IMR-90 (cell line): ENCODE results near the gene POLR1G. TPM values are rescaled to one million over a fixed set of nuclear protein-coding genes. Genes with fewer than 3 reads are reported as not detected.
A peak's percentile ranks its signal among the peaks of the same experiment; 100 is the strongest.

Source experiments
- ATAC-seq: fragments of 200-7000 bp; cut with Tn5 transposase; 2 replicates; pipeline ENCODE4 v1.9.1; 2020; ENCODE audit warnings: low read depth, mild to moderate bottlenecking, moderate library complexity
- BruUV-seq: library from RNA; stranded (reverse); fragments of 400-500 nt; replicated peaks from 2 replicates; lab custom pipeline; 2021; lab: Mats Ljungman, UMichigan
- CTCF ChIA-PET: fragments of 300-600 bp; formaldehyde crosslinking; extraction: SDS; loops from one replicate; lab custom pipeline; 2021; ENCODE audit warnings: antibody characterized with exemption; lab: Yijun Ruan, JAX
- POLR2A ChIA-PET: fragments of 300-600 bp; sonication (Branson Sonifier 250); formaldehyde crosslinking; loops from one replicate; lab custom pipeline; 2022; ENCODE audit warnings: antibody characterized with exemption; ENCODE audit not compliant: unreplicated experiment; lab: Charles Lee
- DNase-seq: peaks from one replicate; pipeline ENCODE4 v3.0.0; 2013
- H2AFZ ChIP-seq: replicated peaks from 2 replicates; pipeline ENCODE3; 2013; ENCODE audit warnings: low read length, mild to moderate bottlenecking; ENCODE audit not compliant: poor library complexity
- H2AK5ac ChIP-seq: 2 replicates; pipeline ENCODE4 v1.6.1; 2013; ENCODE audit warnings: low read depth, low read length, inconsistent platforms
- H2AK9ac ChIP-seq: replicated peaks from 2 replicates; pipeline ENCODE3; 2013; ENCODE audit warnings: mild to moderate bottlenecking, low read depth, low read length, moderate library complexity; ENCODE audit not compliant: poor library complexity
- H2BK120ac ChIP-seq: 2 replicates; pipeline ENCODE4 v1.6.1; 2013; ENCODE audit warnings: low read depth, low read length, inconsistent platforms
- H2BK15ac ChIP-seq: 3 replicates; pipeline ENCODE4 v1.6.1; 2013; ENCODE audit warnings: low read depth, low read length, inconsistent platforms
- H2BK20ac ChIP-seq: 2 replicates; pipeline ENCODE4 v1.6.1; 2013; ENCODE audit warnings: low read depth, mild to moderate bottlenecking, inconsistent platforms, low read length, moderate library complexity
- H2BK5ac ChIP-seq: 2 replicates; pipeline ENCODE4 v1.6.1; 2013; ENCODE audit warnings: mild to moderate bottlenecking, low read depth, low read length, inconsistent platforms; ENCODE audit not compliant: poor library complexity, severe bottlenecking
- H3K14ac ChIP-seq: replicated peaks from 2 replicates; pipeline ENCODE4 v1.6.1; 2013; ENCODE audit warnings: low read depth, low read length, inconsistent platforms
- H3K18ac ChIP-seq: 2 replicates; pipeline ENCODE4 v1.6.1; 2013; ENCODE audit warnings: low read depth, low read length, control low read depth
- H3K23ac ChIP-seq: 2 replicates; pipeline ENCODE4 v1.6.1; 2013; ENCODE audit warnings: low read depth, low read length, inconsistent platforms
- H3K27ac ChIP-seq: 2 replicates; pipeline ENCODE4 v1.5.1; 2013; ENCODE audit warnings: mild to moderate bottlenecking, control low read depth, low read length; ENCODE audit not compliant: insufficient read depth
- H3K27me3 ChIP-seq: 2 replicates; pipeline ENCODE4 v1.6.1; 2013; ENCODE audit warnings: low read length; ENCODE audit not compliant: control insufficient read depth, insufficient read depth
- H3K36me3 ChIP-seq: 2 replicates; pipeline ENCODE4 v1.6.1; 2013; ENCODE audit warnings: low read length, mixed read lengths; ENCODE audit not compliant: control insufficient read depth, insufficient read depth
- H3K4ac ChIP-seq: 2 replicates; pipeline ENCODE4 v1.6.1; 2013; ENCODE audit warnings: low read depth, low read length, inconsistent platforms
- H3K4me1 ChIP-seq: 2 replicates; pipeline ENCODE4 v1.6.1; 2013; ENCODE audit warnings: low read length, mixed read lengths; ENCODE audit not compliant: control insufficient read depth, insufficient read depth
- H3K4me2 ChIP-seq: 2 replicates; pipeline ENCODE4 v1.6.1; 2013; ENCODE audit warnings: low read depth, mild to moderate bottlenecking, control low read depth, low read length, moderate library complexity
- H3K4me3 ChIP-seq: 2 replicates; pipeline ENCODE4 v1.5.1; 2013; ENCODE audit warnings: low read depth, mild to moderate bottlenecking, control low read depth, low read length, moderate library complexity; ENCODE audit not compliant: insufficient read depth
- H3K56ac ChIP-seq: 2 replicates; pipeline ENCODE4 v1.6.1; 2013; ENCODE audit warnings: low read length, inconsistent platforms; ENCODE audit not compliant: insufficient read depth; ENCODE audit errors: extremely low read depth
- H3K79me1 ChIP-seq, 2 experiments: 2 replicates each; pipeline ENCODE4 v1.6.1; 2013; ENCODE audit warnings: low read length in 2 of 2, inconsistent platforms in 1 of 2, low read depth in 1 of 2
- H3K9ac ChIP-seq: 2 replicates; pipeline ENCODE4 v1.6.1; 2013; ENCODE audit warnings: low read depth, low read length, control low read depth
- H3K9me1 ChIP-seq: 2 replicates; pipeline ENCODE4 v1.6.1; 2013; ENCODE audit warnings: low read length, inconsistent platforms; ENCODE audit not compliant: insufficient read depth
- H3K9me3 ChIP-seq: 2 replicates; pipeline ENCODE4 v1.6.1; 2013; ENCODE audit warnings: low read length; ENCODE audit not compliant: control insufficient read depth, insufficient read depth
- H4K20me1 ChIP-seq: 2 replicates; pipeline ENCODE4 v1.6.1; 2013; ENCODE audit warnings: low read length, inconsistent platforms; ENCODE audit not compliant: insufficient read depth
- H4K5ac ChIP-seq: 2 replicates; pipeline ENCODE4 v1.6.1; 2013; ENCODE audit warnings: mild to moderate bottlenecking, low read depth, low read length, control low read depth
- H4K8ac ChIP-seq, 2 experiments: 2 replicates each; pipeline ENCODE4 v1.6.1; 2013; ENCODE audit warnings: low read depth in 2 of 2, low read length in 2 of 2, control low read depth in 1 of 2, inconsistent platforms in 1 of 2
- H4K91ac ChIP-seq: 2 replicates; pipeline ENCODE4 v1.6.1; 2013; ENCODE audit warnings: low read depth, low read length, inconsistent platforms; ENCODE audit not compliant: insufficient read depth
- BHLHE40 ChIP-seq: fragments of 150-350 bp; IDR thresholded peaks from 2 replicates; pipeline ENCODE4 v1.6.1; 2016; ENCODE audit warnings: mild to moderate bottlenecking, low read depth, low read length
- CEBPB ChIP-seq: IDR thresholded peaks from 2 replicates; pipeline ENCODE4 v1.6.1; 2012; ENCODE audit warnings: low read depth, low read length, improper control_type of control experiment
- CHD1 ChIP-seq: IDR thresholded peaks from 2 replicates; pipeline ENCODE4 v1.6.1; 2012; ENCODE audit warnings: low read depth, low read length, improper control_type of control experiment
- FOS ChIP-seq: fragments of 150-350 bp; IDR thresholded peaks from 2 replicates; pipeline ENCODE4 v1.6.1; 2016; ENCODE audit warnings: low read depth, low read length
- MAFK ChIP-seq: IDR thresholded peaks from 2 replicates; pipeline ENCODE4 v1.6.1; 2012; ENCODE audit warnings: low read depth, low read length, improper control_type of control experiment
- NFE2L2 ChIP-seq: fragments of 150-350 bp; IDR thresholded peaks from 2 replicates; pipeline ENCODE4 v1.6.1; 2016; ENCODE audit warnings: low read depth, mild to moderate bottlenecking, low read length
- POLR2A ChIP-seq: IDR thresholded peaks from 2 replicates; pipeline ENCODE4 v1.6.1; 2012; ENCODE audit warnings: mild to moderate bottlenecking, low read depth, low read length
- RAD21 ChIP-seq: IDR thresholded peaks from 2 replicates; pipeline ENCODE4 v1.6.1; 2012; ENCODE audit warnings: low read length, improper control_type of control experiment
- RCOR1 ChIP-seq: IDR thresholded peaks from 2 replicates; pipeline ENCODE4 v1.6.1; 2012; ENCODE audit warnings: mild to moderate bottlenecking, low read length, improper control_type of control experiment; ENCODE audit not compliant: insufficient replicate concordance
- RFX5 ChIP-seq: IDR thresholded peaks from 2 replicates; pipeline ENCODE4 v1.8.0; 2012; ENCODE audit warnings: low read depth, mild to moderate bottlenecking, low read length, moderate library complexity
- SMC3 ChIP-seq: fragments of 150-350 bp; IDR thresholded peaks from 2 replicates; pipeline ENCODE4 v1.6.1; 2016; ENCODE audit warnings: low read depth, mild to moderate bottlenecking, antibody characterized with exemption, low read length, moderate library complexity
- WGBS, 2 experiments: methylation state at CpG; one replicate each; pipeline versions ENCODE4 v1.1.5 to v1.1.7; 2013; ENCODE audit warnings: missing lambda C conversion rate in 2 of 2; ENCODE audit not compliant: insufficient read length in 1 of 2; ENCODE audit errors: extremely low coverage in 2 of 2; 5-methylcytosine and 5-hydroxymethylcytosine counted together
- dilution Hi-C: fragments of 300-500 bp; cut with HindIII; formaldehyde crosslinking; loops from one replicate; pipeline ENCODE4 v1.14.3; 2018; ENCODE audit warnings: low sequenced_read_pairs; ENCODE audit not compliant: unreplicated experiment
- in situ Hi-C: fragments of 300-500 bp; cut with MboI; formaldehyde crosslinking; loops from 3 replicates; pipeline ENCODE4 v1.14.3; 2019; ENCODE audit warnings: low sequenced_read_pairs, inconsistent platforms, mixed read lengths
- intact Hi-C: fragments of 100-400 bp; cut with micrococcal nuclease; formaldehyde crosslinking; loops from 2 replicates; pipeline ENCODE4 v1.10.0; 2022
- polyA plus RNA-seq, 3 experiments: library from polyadenylated mRNA; depleted of rRNA; stranded (reverse); fragments of >200 nt; gene quantifications; 2 replicates each; pipeline ENCODE4 v1.2.3, GENCODE V29; 2012; ENCODE audit warnings: low replicate concordance in 1 of 3
- total RNA-seq: library from RNA; depleted of rRNA; stranded (reverse); fragments of >200 nt; gene quantifications from 2 replicates; pipeline ENCODE4 v1.2.3, GENCODE V29; 2012
- TF ChIP-seq, protein P1 (sequence below): fragments of 150-350 bp; IDR thresholded peaks from 2 replicates; pipeline ENCODE4 v1.6.1; 2016; ENCODE audit warnings: low read depth, mild to moderate bottlenecking, low read length, moderate library complexity, borderline replicate concordance
- TF ChIP-seq, protein P2 (sequence below): fragments of 150-350 bp; IDR thresholded peaks from 2 replicates; pipeline ENCODE4 v1.6.1; 2017; ENCODE audit warnings: mild to moderate bottlenecking, antibody characterized with exemption, low read length, low read depth
- TF ChIP-seq, protein P3 (sequence below): conservative IDR thresholded peaks from 2 replicates; pipeline ENCODE4 v1.5.1; 2012; ENCODE audit warnings: mild to moderate bottlenecking, low read depth, low read length, improper control_type of control experiment

Gene POLR1G
- total and polyA plus RNA-seq, 2 of the 4 experiments (the other 2 are of a cell fraction) = 8.0 to 12.5 TPM

DNA sequence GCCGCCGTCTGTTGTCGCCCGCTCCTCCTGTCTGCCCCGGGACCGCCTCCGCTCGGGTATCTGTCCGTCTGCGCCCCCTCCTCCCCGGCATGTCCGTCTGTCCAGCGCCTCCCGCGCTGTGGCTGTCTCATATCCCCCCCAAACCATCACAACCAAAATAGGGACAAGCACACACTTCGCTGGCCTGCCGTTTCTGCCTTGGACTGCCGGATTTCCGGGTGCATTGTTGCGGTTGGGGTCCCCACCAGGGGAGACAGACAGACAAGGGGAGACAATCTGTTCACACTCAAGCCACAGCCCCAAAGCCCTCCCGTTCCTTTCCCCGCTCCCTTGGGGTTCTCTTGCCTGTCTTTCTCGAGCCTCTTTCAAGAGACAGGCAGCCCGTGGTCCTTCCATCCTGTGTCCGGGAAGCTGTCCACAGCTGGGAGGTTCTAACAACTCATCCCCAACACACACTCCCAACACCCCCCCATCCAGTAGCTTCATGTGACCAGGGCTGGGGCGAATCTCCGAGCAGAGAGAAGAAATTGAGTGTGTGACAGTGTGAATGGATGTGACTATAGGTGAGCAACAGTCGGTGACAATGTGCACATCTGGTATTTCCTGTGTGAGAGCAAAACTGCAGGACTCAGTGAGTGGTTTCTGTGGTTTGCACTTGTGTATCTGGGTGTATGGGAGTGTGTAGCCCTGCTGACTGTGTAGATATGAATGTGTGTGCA, 44.8 kb downstream of the POLR1G start:
- Histone ChIP-seq H2AK5ac (peak overlapping the region; percentile 38; the same call in 1 of the 2 replicates), H3K36me3 (no peaks in the 10 kb centered on the region), H4K91ac (no peak overlapping the region), H2AK9ac (peak overlapping the region; percentile 51), H3K14ac (peak overlapping the region; percentile 40), H3K4ac (peak overlapping the region; percentile 54), H3K9ac (peak overlapping the region; percentile 9; the same call in 1 of the 2 replicates), H3K4me1 (peaks cover 12% of the 10 kb centered on the region), H4K5ac (no peak overlapping the region), H2BK15ac (no peak overlapping the region), H3K9me3 (no peaks in the 10 kb centered on the region), H3K23ac (peak overlapping the region; percentile 53), H2BK120ac (peak overlapping the region; percentile 26; the same call in 1 of the 2 replicates), H3K4me2 (peak overlapping the region; percentile 87), H2AFZ (peak overlapping the region; percentile 89), H3K27me3 (no peaks in the 10 kb centered on the region), H4K20me1 (peaks cover 5% of the 10 kb centered on the region), H2BK5ac (peak overlapping the region; percentile 15), H3K56ac (0 out of 2 replicates have a peak overlapping the region, but pooled peaks have one; percentile 18), H3K79me1 (peaks cover 0 to 22% of the 10 kb centered on the region in 2 experiments; a peak in 2 of 4 replicates), H3K4me3 (peak overlapping the region; percentile 55), H3K18ac (no peak overlapping the region), H2BK20ac (no peak overlapping the region), H4K8ac (peak overlapping the region in 1 of 2 experiments; percentile 61; a peak in 1 of 4 replicates), H3K9me1 (peaks cover 13% of the 10 kb centered on the region), H3K27ac (no peak overlapping the region; the same call in 1 of the 2 replicates)
- BruUV-seq = no TSS peak
- dilution Hi-C loops = no loop called here
- peak; percentile 88 for DNase-seq
- ChIA-PET POLR2A (no interaction called here), CTCF (no interaction called here)
- WGBS, 2 experiments = 4% methylated on average over 11 of the region's 28 CpGs; no CpG with 5 or more reads in 1 of the 2 experiments
- intact Hi-C loops = no loop called here
- peak; percentile 4 for ATAC-seq
- in situ Hi-C loops = no loop called here
- TF ChIP-seq RFX5 = no peak
- peak; percentile 44 for TF ChIP-seq FOS
- no peak; the same call in 1 of the 2 replicates for TF ChIP-seq BHLHE40
- 0 out of 2 replicates have a peak, but pooled peaks have one; percentile 49 for TF ChIP-seq MAFK
- TF ChIP-seq RAD21 = no peak
- TF ChIP-seq CEBPB = no peak; the same call in 1 of the 2 replicates
- TF ChIP-seq, protein P1, sequence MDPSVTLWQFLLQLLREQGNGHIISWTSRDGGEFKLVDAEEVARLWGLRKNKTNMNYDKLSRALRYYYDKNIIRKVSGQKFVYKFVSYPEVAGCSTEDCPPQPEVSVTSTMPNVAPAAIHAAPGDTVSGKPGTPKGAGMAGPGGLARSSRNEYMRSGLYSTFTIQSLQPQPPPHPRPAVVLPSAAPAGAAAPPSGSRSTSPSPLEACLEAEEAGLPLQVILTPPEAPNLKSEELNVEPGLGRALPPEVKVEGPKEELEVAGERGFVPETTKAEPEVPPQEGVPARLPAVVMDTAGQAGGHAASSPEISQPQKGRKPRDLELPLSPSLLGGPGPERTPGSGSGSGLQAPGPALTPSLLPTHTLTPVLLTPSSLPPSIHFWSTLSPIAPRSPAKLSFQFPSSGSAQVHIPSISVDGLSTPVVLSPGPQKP = no peak
- TF ChIP-seq POLR2A = peak; percentile 95
- no peak for TF ChIP-seq RCOR1
- TF ChIP-seq, protein P2, sequence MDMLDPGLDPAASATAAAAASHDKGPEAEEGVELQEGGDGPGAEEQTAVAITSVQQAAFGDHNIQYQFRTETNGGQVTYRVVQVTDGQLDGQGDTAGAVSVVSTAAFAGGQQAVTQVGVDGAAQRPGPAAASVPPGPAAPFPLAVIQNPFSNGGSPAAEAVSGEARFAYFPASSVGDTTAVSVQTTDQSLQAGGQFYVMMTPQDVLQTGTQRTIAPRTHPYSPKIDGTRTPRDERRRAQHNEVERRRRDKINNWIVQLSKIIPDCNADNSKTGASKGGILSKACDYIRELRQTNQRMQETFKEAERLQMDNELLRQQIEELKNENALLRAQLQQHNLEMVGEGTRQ = peak; percentile 79
- no peak for TF ChIP-seq CHD1
- no peak for TF ChIP-seq SMC3
- TF ChIP-seq NFE2L2 = no peak
- TF ChIP-seq, protein P3, sequence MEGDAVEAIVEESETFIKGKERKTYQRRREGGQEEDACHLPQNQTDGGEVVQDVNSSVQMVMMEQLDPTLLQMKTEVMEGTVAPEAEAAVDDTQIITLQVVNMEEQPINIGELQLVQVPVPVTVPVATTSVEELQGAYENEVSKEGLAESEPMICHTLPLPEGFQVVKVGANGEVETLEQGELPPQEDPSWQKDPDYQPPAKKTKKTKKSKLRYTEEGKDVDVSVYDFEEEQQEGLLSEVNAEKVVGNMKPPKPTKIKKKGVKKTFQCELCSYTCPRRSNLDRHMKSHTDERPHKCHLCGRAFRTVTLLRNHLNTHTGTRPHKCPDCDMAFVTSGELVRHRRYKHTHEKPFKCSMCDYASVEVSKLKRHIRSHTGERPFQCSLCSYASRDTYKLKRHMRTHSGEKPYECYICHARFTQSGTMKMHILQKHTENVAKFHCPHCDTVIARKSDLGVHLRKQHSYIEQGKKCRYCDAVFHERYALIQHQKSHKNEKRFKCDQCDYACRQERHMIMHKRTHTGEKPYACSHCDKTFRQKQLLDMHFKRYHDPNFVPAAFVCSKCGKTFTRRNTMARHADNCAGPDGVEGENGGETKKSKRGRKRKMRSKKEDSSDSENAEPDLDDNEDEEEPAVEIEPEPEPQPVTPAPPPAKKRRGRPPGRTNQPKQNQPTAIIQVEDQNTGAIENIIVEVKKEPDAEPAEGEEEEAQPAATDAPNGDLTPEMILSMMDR = no peak
